IMR-90 (cell line): ENCODE results near the gene FCN1. TPM values are rescaled to one million over a fixed set of nuclear protein-coding genes. Genes with fewer than 3 reads are reported as not detected.

Experiments
- ATAC-seq: fragments of 200-7000 bp; cut with Tn5 transposase; 2 replicates; pipeline ENCODE4 v1.9.1; 2020; ENCODE audit warnings: low read depth, mild to moderate bottlenecking, moderate library complexity
- BruUV-seq: library from RNA; stranded (reverse); fragments of 400-500 nt; replicated peaks from 2 replicates; lab custom pipeline; 2021; lab: Mats Ljungman, UMichigan
- CTCF ChIA-PET: fragments of 300-600 bp; formaldehyde crosslinking; extraction: SDS; loops from one replicate; lab custom pipeline; 2021; ENCODE audit warnings: antibody characterized with exemption; lab: Yijun Ruan, JAX
- POLR2A ChIA-PET: fragments of 300-600 bp; sonication (Branson Sonifier 250); formaldehyde crosslinking; loops from one replicate; lab custom pipeline; 2022; ENCODE audit warnings: antibody characterized with exemption; ENCODE audit not compliant: unreplicated experiment; lab: Charles Lee
- DNase-seq: peaks from one replicate; pipeline ENCODE4 v3.0.0; 2013
- H2AFZ ChIP-seq: replicated peaks from 2 replicates; pipeline ENCODE3; 2013; ENCODE audit warnings: low read length, mild to moderate bottlenecking; ENCODE audit not compliant: poor library complexity
- H2AK5ac ChIP-seq: 2 replicates; pipeline ENCODE4 v1.6.1; 2013; ENCODE audit warnings: low read depth, low read length, inconsistent platforms
- H2AK9ac ChIP-seq: replicated peaks from 2 replicates; pipeline ENCODE3; 2013; ENCODE audit warnings: mild to moderate bottlenecking, low read depth, low read length, moderate library complexity; ENCODE audit not compliant: poor library complexity
- H2BK120ac ChIP-seq: 2 replicates; pipeline ENCODE4 v1.6.1; 2013; ENCODE audit warnings: low read depth, low read length, inconsistent platforms
- H2BK15ac ChIP-seq: 3 replicates; pipeline ENCODE4 v1.6.1; 2013; ENCODE audit warnings: low read depth, low read length, inconsistent platforms
- H2BK20ac ChIP-seq: 2 replicates; pipeline ENCODE4 v1.6.1; 2013; ENCODE audit warnings: low read depth, mild to moderate bottlenecking, inconsistent platforms, low read length, moderate library complexity
- H2BK5ac ChIP-seq: 2 replicates; pipeline ENCODE4 v1.6.1; 2013; ENCODE audit warnings: mild to moderate bottlenecking, low read depth, low read length, inconsistent platforms; ENCODE audit not compliant: poor library complexity, severe bottlenecking
- H3K14ac ChIP-seq: replicated peaks from 2 replicates; pipeline ENCODE4 v1.6.1; 2013; ENCODE audit warnings: low read depth, low read length, inconsistent platforms
- H3K18ac ChIP-seq: 2 replicates; pipeline ENCODE4 v1.6.1; 2013; ENCODE audit warnings: low read depth, low read length, control low read depth
- H3K23ac ChIP-seq: 2 replicates; pipeline ENCODE4 v1.6.1; 2013; ENCODE audit warnings: low read depth, low read length, inconsistent platforms
- H3K27ac ChIP-seq: 2 replicates; pipeline ENCODE4 v1.5.1; 2013; ENCODE audit warnings: mild to moderate bottlenecking, control low read depth, low read length; ENCODE audit not compliant: insufficient read depth
- H3K27me3 ChIP-seq: 2 replicates; pipeline ENCODE4 v1.6.1; 2013; ENCODE audit warnings: low read length; ENCODE audit not compliant: control insufficient read depth, insufficient read depth
- H3K36me3 ChIP-seq: 2 replicates; pipeline ENCODE4 v1.6.1; 2013; ENCODE audit warnings: low read length, mixed read lengths; ENCODE audit not compliant: control insufficient read depth, insufficient read depth
- H3K4ac ChIP-seq: 2 replicates; pipeline ENCODE4 v1.6.1; 2013; ENCODE audit warnings: low read depth, low read length, inconsistent platforms
- H3K4me1 ChIP-seq: 2 replicates; pipeline ENCODE4 v1.6.1; 2013; ENCODE audit warnings: low read length, mixed read lengths; ENCODE audit not compliant: control insufficient read depth, insufficient read depth
- H3K4me2 ChIP-seq: 2 replicates; pipeline ENCODE4 v1.6.1; 2013; ENCODE audit warnings: low read depth, mild to moderate bottlenecking, control low read depth, low read length, moderate library complexity
- H3K4me3 ChIP-seq: 2 replicates; pipeline ENCODE4 v1.5.1; 2013; ENCODE audit warnings: low read depth, mild to moderate bottlenecking, control low read depth, low read length, moderate library complexity; ENCODE audit not compliant: insufficient read depth
- H3K56ac ChIP-seq: 2 replicates; pipeline ENCODE4 v1.6.1; 2013; ENCODE audit warnings: low read length, inconsistent platforms; ENCODE audit not compliant: insufficient read depth; ENCODE audit errors: extremely low read depth
- H3K79me1 ChIP-seq, 2 experiments: 2 replicates each; pipeline ENCODE4 v1.6.1; 2013; ENCODE audit warnings: low read length in 2 of 2, inconsistent platforms in 1 of 2, low read depth in 1 of 2
- H3K9ac ChIP-seq: 2 replicates; pipeline ENCODE4 v1.6.1; 2013; ENCODE audit warnings: low read depth, low read length, control low read depth
- H3K9me1 ChIP-seq: 2 replicates; pipeline ENCODE4 v1.6.1; 2013; ENCODE audit warnings: low read length, inconsistent platforms; ENCODE audit not compliant: insufficient read depth
- H3K9me3 ChIP-seq: 2 replicates; pipeline ENCODE4 v1.6.1; 2013; ENCODE audit warnings: low read length; ENCODE audit not compliant: control insufficient read depth, insufficient read depth
- H4K20me1 ChIP-seq: 2 replicates; pipeline ENCODE4 v1.6.1; 2013; ENCODE audit warnings: low read length, inconsistent platforms; ENCODE audit not compliant: insufficient read depth
- H4K5ac ChIP-seq: 2 replicates; pipeline ENCODE4 v1.6.1; 2013; ENCODE audit warnings: mild to moderate bottlenecking, low read depth, low read length, control low read depth
- H4K8ac ChIP-seq, 2 experiments: 2 replicates each; pipeline ENCODE4 v1.6.1; 2013; ENCODE audit warnings: low read depth in 2 of 2, low read length in 2 of 2, control low read depth in 1 of 2, inconsistent platforms in 1 of 2
- H4K91ac ChIP-seq: 2 replicates; pipeline ENCODE4 v1.6.1; 2013; ENCODE audit warnings: low read depth, low read length, inconsistent platforms; ENCODE audit not compliant: insufficient read depth
- BHLHE40 ChIP-seq: fragments of 150-350 bp; IDR thresholded peaks from 2 replicates; pipeline ENCODE4 v1.6.1; 2016; ENCODE audit warnings: mild to moderate bottlenecking, low read depth, low read length
- CEBPB ChIP-seq: IDR thresholded peaks from 2 replicates; pipeline ENCODE4 v1.6.1; 2012; ENCODE audit warnings: low read depth, low read length, improper control_type of control experiment
- CHD1 ChIP-seq: IDR thresholded peaks from 2 replicates; pipeline ENCODE4 v1.6.1; 2012; ENCODE audit warnings: low read depth, low read length, improper control_type of control experiment
- ELK1 ChIP-seq: fragments of 150-350 bp; IDR thresholded peaks from 2 replicates; pipeline ENCODE4 v1.6.1; 2016; ENCODE audit warnings: low read depth, mild to moderate bottlenecking, low read length, moderate library complexity, borderline replicate concordance
- FOS ChIP-seq: fragments of 150-350 bp; IDR thresholded peaks from 2 replicates; pipeline ENCODE4 v1.6.1; 2016; ENCODE audit warnings: low read depth, low read length
- MAFK ChIP-seq: IDR thresholded peaks from 2 replicates; pipeline ENCODE4 v1.6.1; 2012; ENCODE audit warnings: low read depth, low read length, improper control_type of control experiment
- MAZ ChIP-seq: IDR thresholded peaks from 2 replicates; pipeline ENCODE4 v1.6.1; 2012; ENCODE audit warnings: low read depth, mild to moderate bottlenecking, low read length, improper control_type of control experiment, moderate library complexity, borderline replicate concordance
- MXI1 ChIP-seq: IDR thresholded peaks from 2 replicates; pipeline ENCODE4 v1.6.1; 2012; ENCODE audit warnings: low read depth, mild to moderate bottlenecking, low read length, moderate library complexity, borderline replicate concordance
- NFE2L2 ChIP-seq: fragments of 150-350 bp; IDR thresholded peaks from 2 replicates; pipeline ENCODE4 v1.6.1; 2016; ENCODE audit warnings: low read depth, mild to moderate bottlenecking, low read length
- POLR2A ChIP-seq: IDR thresholded peaks from 2 replicates; pipeline ENCODE4 v1.6.1; 2012; ENCODE audit warnings: mild to moderate bottlenecking, low read depth, low read length
- RAD21 ChIP-seq: IDR thresholded peaks from 2 replicates; pipeline ENCODE4 v1.6.1; 2012; ENCODE audit warnings: low read length, improper control_type of control experiment
- RCOR1 ChIP-seq: IDR thresholded peaks from 2 replicates; pipeline ENCODE4 v1.6.1; 2012; ENCODE audit warnings: mild to moderate bottlenecking, low read length, improper control_type of control experiment; ENCODE audit not compliant: insufficient replicate concordance
- RFX5 ChIP-seq: IDR thresholded peaks from 2 replicates; pipeline ENCODE4 v1.8.0; 2012; ENCODE audit warnings: low read depth, mild to moderate bottlenecking, low read length, moderate library complexity
- SMC3 ChIP-seq: fragments of 150-350 bp; IDR thresholded peaks from 2 replicates; pipeline ENCODE4 v1.6.1; 2016; ENCODE audit warnings: low read depth, mild to moderate bottlenecking, antibody characterized with exemption, low read length, moderate library complexity
- WGBS, 2 experiments: methylation state at CpG; one replicate each; pipeline versions ENCODE4 v1.1.5 to v1.1.7; 2013; ENCODE audit warnings: missing lambda C conversion rate in 2 of 2; ENCODE audit not compliant: insufficient read length in 1 of 2; ENCODE audit errors: extremely low coverage in 2 of 2; 5-methylcytosine and 5-hydroxymethylcytosine counted together
- dilution Hi-C: fragments of 300-500 bp; cut with HindIII; formaldehyde crosslinking; loops from one replicate; pipeline ENCODE4 v1.14.3; 2018; ENCODE audit warnings: low sequenced_read_pairs; ENCODE audit not compliant: unreplicated experiment
- in situ Hi-C: fragments of 300-500 bp; cut with MboI; formaldehyde crosslinking; loops from 3 replicates; pipeline ENCODE4 v1.14.3; 2019; ENCODE audit warnings: low sequenced_read_pairs, inconsistent platforms, mixed read lengths
- intact Hi-C: fragments of 100-400 bp; cut with micrococcal nuclease; formaldehyde crosslinking; loops from 2 replicates; pipeline ENCODE4 v1.10.0; 2022
- polyA plus RNA-seq, 3 experiments: library from polyadenylated mRNA; depleted of rRNA; stranded (reverse); fragments of >200 nt; gene quantifications; 2 replicates each; pipeline ENCODE4 v1.2.3, GENCODE V29; 2012; ENCODE audit warnings: low replicate concordance in 1 of 3
- total RNA-seq: library from RNA; depleted of rRNA; stranded (reverse); fragments of >200 nt; gene quantifications from 2 replicates; pipeline ENCODE4 v1.2.3, GENCODE V29; 2012
- TF ChIP-seq, protein P1 (sequence below): conservative IDR thresholded peaks from 2 replicates; pipeline ENCODE4 v1.5.1; 2012; ENCODE audit warnings: mild to moderate bottlenecking, low read depth, low read length, improper control_type of control experiment
- TF ChIP-seq, protein P2 (sequence below): fragments of 150-350 bp; IDR thresholded peaks from 2 replicates; pipeline ENCODE4 v1.6.1; 2017; ENCODE audit warnings: mild to moderate bottlenecking, antibody characterized with exemption, low read length, low read depth

FCN1 gene
- total and polyA plus RNA-seq, 2 of the 4 experiments (the other 2 are of a cell fraction), result not detected

DNA sequence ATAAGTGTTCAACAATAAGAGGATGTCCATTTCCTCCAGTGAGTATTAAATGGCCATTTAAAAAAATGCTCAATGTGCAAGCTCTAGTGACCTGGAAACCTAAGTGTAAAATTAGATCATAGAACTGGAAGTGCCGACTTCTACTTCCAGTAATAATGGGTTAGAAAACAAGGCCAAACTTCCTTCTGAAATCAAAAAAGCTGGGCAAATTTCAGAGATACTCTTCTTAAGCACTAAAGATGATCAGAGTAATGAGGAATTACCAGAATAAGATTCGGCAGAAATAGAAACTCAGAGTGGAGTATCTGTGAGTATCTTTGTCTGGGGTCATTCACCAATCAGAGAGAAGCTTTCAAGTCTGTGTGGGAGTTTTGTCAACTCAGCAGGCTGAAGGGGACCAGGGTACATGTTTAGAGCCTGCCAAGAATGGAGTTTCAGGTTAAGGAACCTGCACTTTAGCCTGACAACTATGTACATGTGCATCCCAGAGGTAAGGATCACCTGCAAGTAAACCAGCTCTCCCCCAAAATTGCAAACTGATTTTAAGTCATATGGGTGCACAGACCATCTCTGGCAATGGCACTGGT is 20.0 kb downstream of the FCN1 start:
- Histone ChIP-seq H3K9me3 (peaks cover 10% of the 10 kb centered on the region; the same call in 1 of the 2 replicates), H3K4me1 (peaks cover 10% of the 10 kb centered on the region), H4K20me1 (no peaks in the 10 kb centered on the region), H4K8ac (no peak overlapping the region), H3K23ac (no peak overlapping the region), H3K27ac (no peak overlapping the region), H3K36me3 (no peaks in the 10 kb centered on the region), H2BK5ac (no peak overlapping the region), H3K56ac (no peak overlapping the region), H3K27me3 (peaks cover 12% of the 10 kb centered on the region), H2BK20ac (no peak overlapping the region), H2AK5ac (no peak overlapping the region), H2BK120ac (no peak overlapping the region), H3K9me1 (no peaks in the 10 kb centered on the region), H2AFZ (no peak overlapping the region), H2BK15ac (no peak overlapping the region), H3K4me3 (no peak overlapping the region), H4K5ac (no peak overlapping the region), H3K9ac (no peak overlapping the region), H4K91ac (no peak overlapping the region), H3K4me2 (no peak overlapping the region), H3K14ac (no peak overlapping the region), H3K79me1 (no peaks in the 10 kb centered on the region), H3K18ac (no peak overlapping the region), H3K4ac (no peak overlapping the region), H2AK9ac (no peak overlapping the region)
- CTCF ChIA-PET, result no interaction called here
- dilution Hi-C loops, result no loop called here
- DNase-seq, result no peak
- WGBS, 2 experiments, result 67% methylated on average over 1 of the region's 2 CpGs; no CpG with 5 or more reads in 1 of the 2 experiments
- no TSS peak for BruUV-seq
- TF ChIP-seq CEBPB (no peak), FOS (no peak), POLR2A (no peak), MAZ (no peak), CHD1 (no peak), MXI1 (no peak), RFX5 (no peak), SMC3 (no peak), ELK1 (no peak), RCOR1 (no peak), MAFK (no peak), BHLHE40 (no peak), RAD21 (no peak), NFE2L2 (no peak)
- TF ChIP-seq, protein P1, sequence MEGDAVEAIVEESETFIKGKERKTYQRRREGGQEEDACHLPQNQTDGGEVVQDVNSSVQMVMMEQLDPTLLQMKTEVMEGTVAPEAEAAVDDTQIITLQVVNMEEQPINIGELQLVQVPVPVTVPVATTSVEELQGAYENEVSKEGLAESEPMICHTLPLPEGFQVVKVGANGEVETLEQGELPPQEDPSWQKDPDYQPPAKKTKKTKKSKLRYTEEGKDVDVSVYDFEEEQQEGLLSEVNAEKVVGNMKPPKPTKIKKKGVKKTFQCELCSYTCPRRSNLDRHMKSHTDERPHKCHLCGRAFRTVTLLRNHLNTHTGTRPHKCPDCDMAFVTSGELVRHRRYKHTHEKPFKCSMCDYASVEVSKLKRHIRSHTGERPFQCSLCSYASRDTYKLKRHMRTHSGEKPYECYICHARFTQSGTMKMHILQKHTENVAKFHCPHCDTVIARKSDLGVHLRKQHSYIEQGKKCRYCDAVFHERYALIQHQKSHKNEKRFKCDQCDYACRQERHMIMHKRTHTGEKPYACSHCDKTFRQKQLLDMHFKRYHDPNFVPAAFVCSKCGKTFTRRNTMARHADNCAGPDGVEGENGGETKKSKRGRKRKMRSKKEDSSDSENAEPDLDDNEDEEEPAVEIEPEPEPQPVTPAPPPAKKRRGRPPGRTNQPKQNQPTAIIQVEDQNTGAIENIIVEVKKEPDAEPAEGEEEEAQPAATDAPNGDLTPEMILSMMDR, result no peak
- TF ChIP-seq, protein P2, sequence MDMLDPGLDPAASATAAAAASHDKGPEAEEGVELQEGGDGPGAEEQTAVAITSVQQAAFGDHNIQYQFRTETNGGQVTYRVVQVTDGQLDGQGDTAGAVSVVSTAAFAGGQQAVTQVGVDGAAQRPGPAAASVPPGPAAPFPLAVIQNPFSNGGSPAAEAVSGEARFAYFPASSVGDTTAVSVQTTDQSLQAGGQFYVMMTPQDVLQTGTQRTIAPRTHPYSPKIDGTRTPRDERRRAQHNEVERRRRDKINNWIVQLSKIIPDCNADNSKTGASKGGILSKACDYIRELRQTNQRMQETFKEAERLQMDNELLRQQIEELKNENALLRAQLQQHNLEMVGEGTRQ, result no peak
- POLR2A ChIA-PET, result no interaction called here
- intact Hi-C loops, result no loop called here
- ATAC-seq, result no peak
- in situ Hi-C loops, result no loop called here
